ENCODE results near the gene HPCAL4. TPM values are rescaled to one million over a fixed set of nuclear protein-coding genes. Genes with fewer than 3 reads are reported as not detected.

HPCAL4 gene
- total RNA-seq, 1 donor from 2014 or later = 0.20 TPM

DNA sequence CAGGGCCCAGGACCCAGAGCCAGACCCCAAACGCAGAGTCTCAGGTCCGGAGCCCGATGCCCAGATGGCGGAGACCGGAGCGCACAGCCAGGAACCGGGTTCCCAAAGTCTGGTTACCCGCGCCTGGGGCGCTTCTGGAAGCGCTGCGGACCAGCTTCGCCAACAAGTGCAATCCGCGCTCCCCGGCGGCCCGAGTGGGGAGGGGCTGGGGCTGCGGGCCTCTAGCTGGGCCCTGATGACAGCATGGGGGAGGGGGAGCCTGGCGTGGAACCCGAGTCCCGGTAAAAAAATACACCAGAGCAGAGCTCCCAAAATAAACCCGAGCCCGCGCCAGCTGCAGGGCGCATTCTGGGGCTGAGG lies 19.8 kb downstream of the HPCAL4 start:
- peaks cover 6% of the 10 kb centered on the region for H3K9me3 Mint-ChIP-seq (ENCODE audit: unreplicated experiment)

DNA sequence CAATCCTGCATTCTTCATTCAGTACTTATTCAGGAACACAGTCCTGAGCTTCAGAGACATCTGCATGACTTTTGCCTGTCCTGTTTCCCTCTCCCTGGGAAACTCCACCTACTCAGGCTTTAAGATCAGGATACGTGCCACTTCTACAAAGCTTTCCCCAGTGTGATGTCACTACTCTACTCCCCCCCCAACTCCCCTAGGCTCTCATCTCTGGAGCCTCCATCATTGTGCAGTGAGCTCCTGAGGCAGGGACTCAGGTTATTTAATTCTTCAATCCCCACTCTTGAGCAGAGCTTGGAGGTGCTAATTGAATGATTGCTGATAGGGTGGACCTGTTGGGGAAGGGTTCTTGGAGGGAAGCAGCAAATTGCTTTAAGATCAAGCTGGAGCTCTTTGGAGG lies 20.5 kb downstream of the HPCAL4 start:
- H3K4me1 ChIP-seq (ENCODE audit: insufficient read depth, low read length) = peaks cover 6% of the 10 kb centered on the region
- Mint-ChIP-seq H3K4me3 (ENCODE audit: unreplicated experiment) (no peak overlapping the region), H3K36me3 (ENCODE audit: low read depth, unreplicated experiment) (peaks cover 7% of the 10 kb centered on the region), H3K27me3 (ENCODE audit: low read depth, unreplicated experiment) (peaks cover 83% of the 10 kb centered on the region), H3K4me1 (ENCODE audit: low read depth, unreplicated experiment) (no peaks in the 10 kb centered on the region), H3K27ac (ENCODE audit: unreplicated experiment) (no peak overlapping the region), H3K9me3 (ENCODE audit: unreplicated experiment) (peaks cover 6% of the 10 kb centered on the region)
- no peaks in the 10 kb centered on the region for H4K20me1 ChIP-seq (ENCODE audit: insufficient read depth, low read length)
- no peak overlapping the region for H3K4me2 ChIP-seq (ENCODE audit: low read length)
- no peak for TF ChIP-seq EZH2 (IDR thresholded peaks at IDR 0.05; ENCODE audit: insufficient read depth, low read length)
- TF ChIP-seq, protein P1, sequence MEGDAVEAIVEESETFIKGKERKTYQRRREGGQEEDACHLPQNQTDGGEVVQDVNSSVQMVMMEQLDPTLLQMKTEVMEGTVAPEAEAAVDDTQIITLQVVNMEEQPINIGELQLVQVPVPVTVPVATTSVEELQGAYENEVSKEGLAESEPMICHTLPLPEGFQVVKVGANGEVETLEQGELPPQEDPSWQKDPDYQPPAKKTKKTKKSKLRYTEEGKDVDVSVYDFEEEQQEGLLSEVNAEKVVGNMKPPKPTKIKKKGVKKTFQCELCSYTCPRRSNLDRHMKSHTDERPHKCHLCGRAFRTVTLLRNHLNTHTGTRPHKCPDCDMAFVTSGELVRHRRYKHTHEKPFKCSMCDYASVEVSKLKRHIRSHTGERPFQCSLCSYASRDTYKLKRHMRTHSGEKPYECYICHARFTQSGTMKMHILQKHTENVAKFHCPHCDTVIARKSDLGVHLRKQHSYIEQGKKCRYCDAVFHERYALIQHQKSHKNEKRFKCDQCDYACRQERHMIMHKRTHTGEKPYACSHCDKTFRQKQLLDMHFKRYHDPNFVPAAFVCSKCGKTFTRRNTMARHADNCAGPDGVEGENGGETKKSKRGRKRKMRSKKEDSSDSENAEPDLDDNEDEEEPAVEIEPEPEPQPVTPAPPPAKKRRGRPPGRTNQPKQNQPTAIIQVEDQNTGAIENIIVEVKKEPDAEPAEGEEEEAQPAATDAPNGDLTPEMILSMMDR (IDR thresholded peaks at IDR 0.05; ENCODE audit: insufficient read depth, low read depth, low read length) = no peak
- DNase-seq (ENCODE audit: low read depth) = no peak
- H3K79me2 ChIP-seq (ENCODE audit: insufficient read depth, low read length) = no peaks in the 10 kb centered on the region
- H2AFZ ChIP-seq (ENCODE audit: low read depth, low read length) = no peak overlapping the region
- peaks cover 56% of the 10 kb centered on the region for H3K27me3 ChIP-seq (ENCODE audit: insufficient read depth, low read length)
- no peak for FAIRE-seq
- H3K9me3 ChIP-seq (ENCODE audit: insufficient read depth, low read depth, low read length) = peaks cover 4% of the 10 kb centered on the region
- H3K4me3 ChIP-seq (ENCODE audit: insufficient read depth, low read depth, low read length) = no peak overlapping the region
- no peak overlapping the region for H3K9ac ChIP-seq (ENCODE audit: low read length)
- H3K36me3 ChIP-seq (ENCODE audit: insufficient read depth, low read length) = no peaks in the 10 kb centered on the region
- no peak overlapping the region for H3K27ac ChIP-seq (ENCODE audit: low read depth, low read length)

More for the DNA sequence above, 19.8 kb downstream of the HPCAL4 start:
- peaks cover 6% of the 10 kb centered on the region for H3K4me1 ChIP-seq (ENCODE audit: insufficient read depth, low read length)
- no peak overlapping the region for H3K9ac ChIP-seq (ENCODE audit: low read length)
- peak overlapping the region; percentile 40 for H3K4me3 ChIP-seq (ENCODE audit: insufficient read depth, low read depth, low read length)
- peaks cover 78% of the 10 kb centered on the region for H3K27me3 Mint-ChIP-seq (ENCODE audit: low read depth, unreplicated experiment)
- peaks cover 51% of the 10 kb centered on the region for H3K27me3 ChIP-seq (ENCODE audit: insufficient read depth, low read length)
- no peak overlapping the region for H3K27ac Mint-ChIP-seq (ENCODE audit: unreplicated experiment)
- no peak for TF ChIP-seq EZH2 (IDR thresholded peaks at IDR 0.05; ENCODE audit: insufficient read depth, low read length)
- TF ChIP-seq, protein P1 (IDR thresholded peaks at IDR 0.05; ENCODE audit: insufficient read depth, low read depth, low read length) = no peak
- no peak overlapping the region for H3K27ac ChIP-seq (ENCODE audit: low read depth, low read length)
- peaks cover 4% of the 10 kb centered on the region for H3K9me3 ChIP-seq (ENCODE audit: insufficient read depth, low read depth, low read length)
- H4K20me1 ChIP-seq (ENCODE audit: insufficient read depth, low read length) = no peaks in the 10 kb centered on the region
- no peaks in the 10 kb centered on the region for H3K4me1 Mint-ChIP-seq (ENCODE audit: low read depth, unreplicated experiment)
- no peak overlapping the region for H3K4me3 Mint-ChIP-seq (ENCODE audit: unreplicated experiment)
- H3K4me2 ChIP-seq (ENCODE audit: low read length) = peak overlapping the region; percentile 83
- DNase-seq (ENCODE audit: low read depth) (no peak), FAIRE-seq (no peak)
- no peaks in the 10 kb centered on the region for H3K36me3 ChIP-seq (ENCODE audit: insufficient read depth, low read length)
- H3K36me3 Mint-ChIP-seq (ENCODE audit: low read depth, unreplicated experiment) = peaks cover 7% of the 10 kb centered on the region
- H2AFZ ChIP-seq (ENCODE audit: low read depth, low read length) = peak overlapping the region; percentile 56
- no peaks in the 10 kb centered on the region for H3K79me2 ChIP-seq (ENCODE audit: insufficient read depth, low read length)

DNA sequence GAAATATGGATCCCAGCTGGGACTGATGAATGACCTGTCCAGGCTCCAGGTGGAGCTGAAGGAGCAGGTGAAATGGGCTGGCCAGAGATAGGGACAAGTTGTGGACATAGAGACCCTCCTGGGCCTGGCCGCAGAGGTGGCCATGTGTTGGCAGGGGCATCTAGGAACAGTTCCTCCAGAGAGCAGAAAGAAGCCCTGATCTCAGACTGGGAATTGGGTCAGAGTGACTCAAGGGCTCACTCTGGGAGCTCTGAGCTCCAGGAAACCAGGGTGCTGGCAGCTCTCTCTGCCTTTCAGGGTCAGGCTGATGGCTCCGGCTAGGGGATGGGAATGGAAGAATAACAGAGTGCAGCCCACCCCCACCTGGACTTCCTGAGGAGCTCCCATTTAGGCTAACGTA lies 22.3 kb downstream of the HPCAL4 start:
- Histone ChIP-seq H3K9ac (ENCODE audit: low read length) (no peak overlapping the region), H3K36me3 (ENCODE audit: insufficient read depth, low read length) (no peaks in the 10 kb centered on the region), H3K79me2 (ENCODE audit: insufficient read depth, low read length) (no peaks in the 10 kb centered on the region), H3K4me3 (ENCODE audit: insufficient read depth, low read depth, low read length) (no peak overlapping the region), H2AFZ (ENCODE audit: low read depth, low read length) (no peak overlapping the region), H3K27ac (ENCODE audit: low read depth, low read length) (no peak overlapping the region), H3K4me2 (ENCODE audit: low read length) (no peak overlapping the region), H3K27me3 (ENCODE audit: insufficient read depth, low read length) (peaks cover 49% of the 10 kb centered on the region), H3K4me1 (ENCODE audit: insufficient read depth, low read length) (peaks cover 6% of the 10 kb centered on the region), H3K9me3 (ENCODE audit: insufficient read depth, low read depth, low read length) (peaks cover 4% of the 10 kb centered on the region), H4K20me1 (ENCODE audit: insufficient read depth, low read length) (no peaks in the 10 kb centered on the region)
- peaks cover 7% of the 10 kb centered on the region for H3K36me3 Mint-ChIP-seq (ENCODE audit: low read depth, unreplicated experiment)
- H3K4me1 Mint-ChIP-seq (ENCODE audit: low read depth, unreplicated experiment) = no peaks in the 10 kb centered on the region
- TF ChIP-seq, protein P1 (IDR thresholded peaks at IDR 0.05; ENCODE audit: insufficient read depth, low read depth, low read length) = no peak
- no peak for TF ChIP-seq EZH2 (IDR thresholded peaks at IDR 0.05; ENCODE audit: insufficient read depth, low read length)
- no peak overlapping the region for H3K27ac Mint-ChIP-seq (ENCODE audit: unreplicated experiment)
- no peak overlapping the region for H3K4me3 Mint-ChIP-seq (ENCODE audit: unreplicated experiment)
- H3K27me3 Mint-ChIP-seq (ENCODE audit: low read depth, unreplicated experiment) = peaks cover 78% of the 10 kb centered on the region
- H3K9me3 Mint-ChIP-seq (ENCODE audit: unreplicated experiment) = peaks cover 4% of the 10 kb centered on the region
- FAIRE-seq (no peak), DNase-seq (ENCODE audit: low read depth) (no peak)

Measured in astrocyte (in vitro differentiated cells and primary cell).